Naive thymus-derived CD4-positive, alpha-beta T cell (primary cell): ENCODE data around the gene PFDN2. TPM values are rescaled to one million over a fixed set of nuclear protein-coding genes. Genes with fewer than 3 reads are reported as not detected.

Experiments
- ATAC-seq: fragments of 150-1000 bp; cut with Tn5 transposase; 2 replicates; pipeline ENCODE4 v1.10.0; 2021; ENCODE audit warnings: mild to moderate bottlenecking, moderate library complexity
- CTCF ChIA-PET: fragments of 350-600 bp; sonication (Branson Sonifier 250); formaldehyde crosslinking; loops from one replicate; lab custom pipeline; 2021; ENCODE audit warnings: antibody characterized with exemption; lab: Charles Lee
- POLR2A ChIA-PET: fragments of 350-600 bp; sonication (Branson Sonifier 250); formaldehyde crosslinking; loops from one replicate; lab custom pipeline; 2021; ENCODE audit warnings: antibody characterized with exemption, inconsistent platforms; lab: Charles Lee
- DNase-seq, 9 donors: peaks; one replicate each; pipeline versions ENCODE4 v3.0.0 to v3.0.0-alpha.2; 2020 to 2022; ENCODE audit warnings: mixed read lengths in 1 of 9
- H3K27ac ChIP-seq: one replicate; pipeline ENCODE4 v1.7.0; 2013; ENCODE audit warnings: mild to moderate bottlenecking, low read depth, low read length, moderate library complexity
- H3K27me3 ChIP-seq, 2 donors: one replicate each; pipeline ENCODE4 v1.7.0; 2013; ENCODE audit warnings: low read length in 2 of 2, mild to moderate bottlenecking in 2 of 2, moderate library complexity in 2 of 2; ENCODE audit not compliant: control insufficient read depth in 2 of 2, insufficient read depth in 2 of 2
- H3K36me3 ChIP-seq, 3 experiments: 1 replicate in 2 of 3; 2 replicates in 1 of 3; pipeline ENCODE4 v1.7.0; 2013; ENCODE audit warnings: low read length in 3 of 3, mild to moderate bottlenecking in 3 of 3, moderate library complexity in 1 of 3; ENCODE audit not compliant: insufficient read depth in 3 of 3, control insufficient read depth in 2 of 3
- H3K4me1 ChIP-seq, 2 donors: one replicate each; pipeline ENCODE4 v1.7.0; 2013; ENCODE audit warnings: low read length in 2 of 2, mild to moderate bottlenecking in 2 of 2, moderate library complexity in 1 of 2; ENCODE audit not compliant: control insufficient read depth in 2 of 2, insufficient read depth in 2 of 2
- H3K4me3 ChIP-seq: 2 replicates; pipeline ENCODE4 v1.7.0; 2013; ENCODE audit warnings: mild to moderate bottlenecking, low read length
- H3K9me3 ChIP-seq, 3 experiments: 1 replicate in 2 of 3; 2 replicates in 1 of 3; pipeline ENCODE4 v1.7.0; 2013; ENCODE audit warnings: low read length in 3 of 3; ENCODE audit not compliant: control insufficient read depth in 2 of 3
- H3K27ac Mint-ChIP-seq, 9 donors: one replicate each; pipeline ENCODE4 v1.8.0; 2020 to 2022; ENCODE audit warnings: mixed read lengths in 9 of 9, mild to moderate bottlenecking in 8 of 9, moderate library complexity in 5 of 9, inconsistent platforms in 2 of 9
- H3K27me3 Mint-ChIP-seq, 5 donors: one replicate each; pipeline ENCODE4 v1.8.0; 2021 to 2022; ENCODE audit warnings: mixed read lengths in 5 of 5, mild to moderate bottlenecking in 1 of 5
- H3K36me3 Mint-ChIP-seq, 5 donors: one replicate each; pipeline ENCODE4 v1.8.0; 2020 to 2022; ENCODE audit warnings: mixed read lengths in 5 of 5, mild to moderate bottlenecking in 3 of 5, inconsistent platforms in 1 of 5
- H3K4me1 Mint-ChIP-seq, 7 donors: one replicate each; pipeline ENCODE4 v1.8.0; 2020 to 2022; ENCODE audit warnings: mixed read lengths in 7 of 7, mild to moderate bottlenecking in 3 of 7, inconsistent platforms in 1 of 7
- H3K4me3 Mint-ChIP-seq, 10 donors: one replicate each; pipeline ENCODE4 v1.8.0; 2020 to 2022; ENCODE audit warnings: mild to moderate bottlenecking in 10 of 10, mixed read lengths in 10 of 10, moderate library complexity in 6 of 10, inconsistent platforms in 2 of 10
- H3K9me3 Mint-ChIP-seq, 11 donors: one replicate each; pipeline ENCODE4 v1.8.0; 2020 to 2022; ENCODE audit warnings: mixed read lengths in 11 of 11, mild to moderate bottlenecking in 4 of 11, inconsistent platforms in 1 of 11, moderate library complexity in 1 of 11
- intact Hi-C, 2 donors: fragments of 100-400 bp; cut with micrococcal nuclease; formaldehyde crosslinking; loops; one replicate each; pipeline ENCODE4 v1.15.1; 2023
- polyA plus RNA-seq, 2 donors: library from polyadenylated mRNA; unstranded; fragments of 300-500 nt; fragmentation: Illumina TruSeq; gene quantifications; one replicate each; pipeline ENCODE4 v1.2.3, GENCODE V29; 2021
- total RNA-seq, 6 experiments: library from RNA in 5 of 6; stranded (reverse) in 5 of 6; gene quantifications; 1 replicate in 5 of 6; 2 replicates in 1 of 6; pipeline ENCODE4 v1.2.3 and lab custom pipeline; 2021 to 2026

Gene PFDN2
- total and polyA plus RNA-seq, 7 experiments from 2014 or later = 32.0 to 84.0 (median 37.1) TPM

DNA sequence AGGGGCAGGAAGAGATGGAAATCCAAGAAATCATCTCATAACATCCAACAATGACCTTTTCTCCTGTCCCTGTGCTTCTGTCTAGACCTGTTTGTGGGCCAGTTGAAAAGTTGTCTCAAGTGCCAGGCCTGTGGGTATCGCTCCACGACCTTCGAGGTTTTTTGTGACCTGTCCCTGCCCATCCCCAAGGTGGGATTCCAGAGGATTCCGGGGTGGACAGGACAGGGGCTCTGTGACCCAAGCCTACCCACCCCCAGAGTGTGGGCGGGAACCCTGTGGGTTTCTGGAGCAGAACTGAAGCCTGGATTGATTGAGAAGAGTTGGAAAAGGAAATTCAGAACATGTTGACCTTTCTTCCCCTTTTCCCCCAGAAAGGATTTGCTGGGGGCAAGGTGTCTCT is 46.0 kb upstream of the PFDN2 start:
- POLR2A ChIA-PET = interaction anchor here (1.3 to 6.5 kb wide), 5 partner anchors 17 to 62 kb away, joined by 3 to 81 read pairs (median 16); partner anchors contain the start of genes ADAMTS4, NDUFS2, NIT1 and PFDN2
- Mint-ChIP-seq H3K27ac (peak overlapping the region; percentile 54 to 99 (median 95)), H3K4me1 (peaks cover 48 to 89% (median 75%) of the 10 kb centered on the region in 7 donors), H3K4me3 (peak overlapping the region in 3 of 10 donors; percentile 12 to 38 (median 21)), H3K27me3 (no peaks in the 10 kb centered on the region), H3K36me3 (peaks cover 5 to 18% (median 13%) of the 10 kb centered on the region in 5 donors), H3K9me3 (no peaks in the 10 kb centered on the region)
- Histone ChIP-seq H3K4me1 (peaks cover 32 to 33% of the 10 kb centered on the region in 2 donors), H3K27ac (no peak overlapping the region), H3K9me3 (no peaks in the 10 kb centered on the region), H3K36me3 (peaks cover 0 to 46% (median 0%) of the 10 kb centered on the region in 3 experiments), H3K4me3 (no peak overlapping the region), H3K27me3 (no peaks in the 10 kb centered on the region)
- intact Hi-C loops = no loop called here
- ATAC-seq (no peak), DNase-seq (no peak)
- CTCF ChIA-PET = interaction anchor here (2.9 kb wide), 1 partner anchor 62 kb away, joined by 25 read pairs; the partner anchor contains the start of gene TOMM40L

DNA sequence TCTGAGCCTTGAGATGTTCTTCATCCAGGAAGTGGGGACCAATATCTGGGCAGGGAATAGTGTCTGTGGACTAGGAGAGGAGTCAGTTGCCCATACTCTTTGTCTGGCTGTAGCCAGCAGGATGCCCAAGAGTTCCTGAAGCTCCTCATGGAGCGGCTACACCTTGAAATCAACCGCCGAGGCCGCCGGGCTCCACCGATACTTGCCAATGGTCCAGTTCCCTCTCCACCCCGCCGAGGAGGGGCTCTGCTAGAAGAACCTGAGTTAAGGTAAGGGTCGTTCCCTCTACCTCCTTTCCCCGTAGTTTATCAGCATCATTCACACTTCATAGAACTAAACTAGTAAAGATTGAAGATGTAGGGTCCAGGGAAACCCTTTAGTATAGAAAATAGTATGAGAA is 45.0 kb upstream of the PFDN2 start:
- peak overlapping the region in 3 of 10 donors; percentile 20 to 33 (median 32) for H3K4me3 Mint-ChIP-seq
- H3K4me3 ChIP-seq = no peak overlapping the region
- intact Hi-C loops = no loop called here
- H3K27me3 Mint-ChIP-seq = no peaks in the 10 kb centered on the region
- H3K9me3 Mint-ChIP-seq = no peaks in the 10 kb centered on the region
- ATAC-seq = no peak
- H3K36me3 ChIP-seq = peaks cover 0 to 54% (median 0%) of the 10 kb centered on the region in 3 experiments
- peaks cover 5 to 16% (median 13%) of the 10 kb centered on the region in 5 donors for H3K36me3 Mint-ChIP-seq
- no peak for DNase-seq
- H3K4me1 Mint-ChIP-seq = peaks cover 47 to 92% (median 74%) of the 10 kb centered on the region in 7 donors
- H3K4me1 ChIP-seq = peaks cover 33 to 34% of the 10 kb centered on the region in 2 donors
- peak overlapping the region in 7 of 9 donors; percentile 13 to 99 (median 63) for H3K27ac Mint-ChIP-seq
- CTCF ChIA-PET = interaction anchor here (1.0 to 1.6 kb wide), 3 partner anchors 19 to 219 kb away, joined by 3 to 4 read pairs (median 3); partner anchors contain the start of gene NDUFS2
- H3K27ac ChIP-seq = no peak overlapping the region
- H3K9me3 ChIP-seq = no peaks in the 10 kb centered on the region
- H3K27me3 ChIP-seq = no peaks in the 10 kb centered on the region
- POLR2A ChIA-PET = interaction anchor here (1.6 to 2.6 kb wide), 2 partner anchors 14 to 40 kb away, joined by 7 to 9 read pairs; partner anchors contain the start of genes B4GALT3 and NDUFS2

DNA sequence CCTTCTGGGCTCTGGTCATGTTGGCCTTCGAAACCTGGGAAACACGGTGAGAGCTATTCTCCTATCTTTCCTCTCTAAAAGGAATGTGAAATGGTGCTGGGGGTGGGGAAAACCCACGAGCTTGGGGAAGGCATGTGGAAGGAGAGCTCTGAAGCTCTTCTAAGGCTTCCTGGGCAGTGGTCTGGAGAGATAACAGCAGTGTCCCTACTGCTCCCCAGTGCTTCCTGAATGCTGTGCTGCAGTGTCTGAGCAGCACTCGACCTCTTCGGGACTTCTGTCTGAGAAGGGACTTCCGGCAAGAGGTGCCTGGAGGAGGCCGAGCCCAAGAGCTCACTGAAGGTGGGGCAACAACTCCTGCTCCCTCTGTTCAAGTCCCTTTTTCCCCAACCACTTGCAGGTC is 44.2 kb upstream of the PFDN2 start:
- Mint-ChIP-seq H3K36me3 (peaks cover 5 to 23% (median 15%) of the 10 kb centered on the region in 5 donors), H3K27me3 (no peaks in the 10 kb centered on the region), H3K4me1 (peaks cover 41 to 87% (median 71%) of the 10 kb centered on the region in 7 donors), H3K4me3 (peak overlapping the region in 6 of 10 donors; percentile 20 to 94 (median 45)), H3K27ac (peak overlapping the region in 5 of 9 donors; percentile 24 to 82 (median 74)), H3K9me3 (no peaks in the 10 kb centered on the region)
- intact Hi-C loops = no loop called here
- DNase-seq (no peak), ATAC-seq (no peak)
- Histone ChIP-seq H3K27me3 (no peaks in the 10 kb centered on the region), H3K36me3 (peaks cover 0 to 61% (median 0%) of the 10 kb centered on the region in 3 experiments), H3K9me3 (no peaks in the 10 kb centered on the region), H3K4me3 (no peak overlapping the region), H3K27ac (no peak overlapping the region), H3K4me1 (peaks cover 30 to 32% of the 10 kb centered on the region in 2 donors)
- ChIA-PET CTCF (interaction anchor here (1.0 to 1.6 kb wide), 3 partner anchors 20 to 220 kb away, joined by 3 to 4 read pairs (median 3); partner anchors contain the start of gene NDUFS2), POLR2A (interaction anchor here (0.5 to 2.6 kb wide), 9 partner anchors 8 to 109 kb away, joined by 3 to 9 read pairs (median 5); partner anchors contain the start of genes B4GALT3, NDUFS2 and UFC1)

DNA sequence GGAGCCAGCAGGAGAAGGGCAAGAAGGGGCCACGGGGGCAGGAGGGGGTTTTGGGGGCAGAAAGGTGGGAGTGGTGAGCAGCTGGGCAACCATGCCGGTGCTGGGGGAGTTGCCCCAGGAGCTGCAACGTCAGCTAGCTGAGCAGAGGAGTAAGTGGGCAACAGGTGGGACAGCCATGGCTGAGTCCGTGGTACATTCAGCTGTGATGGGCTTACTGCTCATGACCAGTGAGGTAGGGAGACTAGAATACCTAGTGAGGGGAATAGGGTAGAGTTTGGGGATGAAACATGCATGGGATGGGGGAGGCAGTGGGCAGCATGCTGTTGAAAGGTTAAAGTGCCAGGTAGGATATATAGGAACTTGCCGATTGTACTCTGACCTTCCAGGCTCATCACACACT is 43.8 kb upstream of the PFDN2 start:
- no peaks in the 10 kb centered on the region for H3K27me3 ChIP-seq
- H3K36me3 Mint-ChIP-seq = peaks cover 5 to 26% (median 17%) of the 10 kb centered on the region in 5 donors
- no peak overlapping the region for H3K4me3 ChIP-seq
- no peaks in the 10 kb centered on the region for H3K9me3 Mint-ChIP-seq
- peaks cover 26 to 28% of the 10 kb centered on the region in 2 donors for H3K4me1 ChIP-seq
- H3K4me1 Mint-ChIP-seq = peaks cover 37 to 83% (median 69%) of the 10 kb centered on the region in 7 donors
- no peaks in the 10 kb centered on the region for H3K9me3 ChIP-seq
- no peak overlapping the region for H3K27ac ChIP-seq
- intact Hi-C loops = no loop called here
- ChIA-PET CTCF (interaction anchor here (0.6 to 1.6 kb wide), 3 partner anchors 21 to 220 kb away, joined by 3 to 4 read pairs (median 4); no protein-coding TSS in a partner anchor), POLR2A (interaction anchor here (0.5 to 2.6 kb wide), 9 partner anchors 8 to 110 kb away, joined by 3 to 9 read pairs (median 5); partner anchors contain the start of genes B4GALT3, NDUFS2 and UFC1)
- DNase-seq = no peak
- H3K27me3 Mint-ChIP-seq = no peaks in the 10 kb centered on the region
- no peak for ATAC-seq
- H3K36me3 ChIP-seq = peaks cover 0 to 64% (median 0%) of the 10 kb centered on the region in 3 experiments
- peak overlapping the region in 7 of 10 donors; percentile 20 to 94 (median 47) for H3K4me3 Mint-ChIP-seq
- peak overlapping the region in 7 of 9 donors; percentile 24 to 89 (median 74) for H3K27ac Mint-ChIP-seq

DNA sequence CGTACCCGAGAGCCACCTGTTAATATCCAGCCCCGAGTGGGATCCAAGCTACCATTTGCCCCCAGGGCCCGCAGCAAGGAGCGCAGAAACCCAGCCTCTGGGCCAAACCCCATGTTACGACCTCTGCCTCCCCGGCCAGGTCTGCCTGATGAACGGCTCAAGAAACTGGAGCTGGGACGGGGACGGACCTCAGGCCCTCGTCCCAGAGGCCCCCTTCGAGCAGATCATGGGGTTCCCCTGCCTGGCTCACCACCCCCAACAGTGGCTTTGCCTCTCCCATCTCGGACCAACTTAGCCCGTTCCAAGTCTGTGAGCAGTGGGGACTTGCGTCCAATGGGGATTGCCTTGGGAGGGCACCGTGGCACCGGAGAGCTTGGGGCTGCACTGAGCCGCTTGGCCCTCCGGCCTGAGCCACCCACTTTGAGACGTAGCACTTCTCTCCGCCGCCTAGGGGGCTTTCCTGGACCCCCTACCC is 42.9 kb upstream of the PFDN2 start:
- POLR2A ChIA-PET = interaction anchor here (1.0 to 2.6 kb wide), 3 partner anchors 16 to 41 kb away, joined by 3 to 9 read pairs (median 8); partner anchors contain the start of genes B4GALT3 and NDUFS2

DNA sequence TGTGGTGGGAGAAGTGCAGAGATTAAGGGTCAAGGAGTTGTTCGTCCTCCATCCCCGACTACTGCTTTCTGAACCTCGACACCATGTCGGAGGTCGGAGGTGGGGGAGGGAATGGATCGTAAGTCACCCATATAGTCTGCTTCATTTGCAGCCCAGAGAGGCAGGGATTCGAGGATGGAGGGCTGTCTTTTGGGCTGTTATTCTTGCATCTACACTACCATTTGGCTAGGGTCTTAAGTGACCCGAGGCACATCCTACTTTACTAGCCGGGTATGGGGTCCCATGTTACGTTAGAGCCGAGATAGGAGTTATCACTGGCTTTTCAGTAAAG is 42.0 kb upstream of the PFDN2 start:
- H3K9me3 ChIP-seq = no peaks in the 10 kb centered on the region
- DNase-seq = no peak
- intact Hi-C loops = loop anchor here (1.0 to 5.0 kb wide), 7 partner anchors 17 to 323 kb away; partner anchors contain the start of genes DEDD (in 2 of the 2), NDUFS2 (in 2 of the 2) and B4GALT3 (in 1 of the 2)
- no peaks in the 10 kb centered on the region for H3K27me3 ChIP-seq
- ATAC-seq = no peak
- Mint-ChIP-seq H3K36me3 (peaks cover 13 to 26% (median 21%) of the 10 kb centered on the region in 5 donors), H3K4me3 (peak overlapping the region; percentile 88 to 94 (median 92)), H3K27me3 (no peaks in the 10 kb centered on the region), H3K4me1 (peaks cover 33 to 78% (median 66%) of the 10 kb centered on the region in 7 donors), H3K9me3 (no peaks in the 10 kb centered on the region), H3K27ac (peak overlapping the region; percentile 67 to 97 (median 91))
- POLR2A ChIA-PET = interaction anchor here (1.0 kb wide), 1 partner anchor 42 kb away, joined by 3 read pairs; the partner anchor contains the start of gene NDUFS2
- H3K27ac ChIP-seq = peak overlapping the region; percentile 84
- peaks cover 0 to 64% (median 0%) of the 10 kb centered on the region in 3 experiments for H3K36me3 ChIP-seq
- H3K4me1 ChIP-seq = peaks cover 27 to 30% of the 10 kb centered on the region in 2 donors
- CTCF ChIA-PET = no interaction called here
- H3K4me3 ChIP-seq = peak overlapping the region; percentile 68

More for the DNA sequence above, 42.9 kb upstream of the PFDN2 start:
- H3K9me3 Mint-ChIP-seq = no peaks in the 10 kb centered on the region
- ATAC-seq (no peak), DNase-seq (no peak)
- Histone ChIP-seq H3K36me3 (peaks cover 0 to 64% (median 0%) of the 10 kb centered on the region in 3 experiments), H3K27me3 (no peaks in the 10 kb centered on the region), H3K4me1 (peaks cover 22 to 28% of the 10 kb centered on the region in 2 donors), H3K27ac (peak overlapping the region; percentile 84), H3K9me3 (no peaks in the 10 kb centered on the region), H3K4me3 (no peak overlapping the region)
- no peaks in the 10 kb centered on the region for H3K27me3 Mint-ChIP-seq
- H3K4me3 Mint-ChIP-seq = peak overlapping the region; percentile 88 to 94 (median 92)
- H3K4me1 Mint-ChIP-seq = peaks cover 33 to 78% (median 65%) of the 10 kb centered on the region in 7 donors
- CTCF ChIA-PET = no interaction called here
- H3K36me3 Mint-ChIP-seq = peaks cover 5 to 26% (median 18%) of the 10 kb centered on the region in 5 donors
- H3K27ac Mint-ChIP-seq = peak overlapping the region in 7 of 9 donors; percentile 32 to 91 (median 79)
- intact Hi-C loops = no loop called here
